K562 (cell line): ENCODE measurements around the gene RND1. TPM values are rescaled to one million over a fixed set of nuclear protein-coding genes. Genes with fewer than 3 reads are reported as not detected.

Experiments
- ATF3 ChIP-seq, 2 experiments: fragments of 450-650 bp in 1 of 2; sonication (generic) in 1 of 2; formaldehyde crosslinking in 1 of 2; IDR thresholded peaks in 1 of 2; conservative IDR thresholded peaks in 1 of 2; 2 replicates each; pipeline versions ENCODE4 v1.6.1 to v1.8.1; 2016 to 2023; ENCODE audit warnings: mild to moderate bottlenecking in 2 of 2, moderate library complexity in 2 of 2, inconsistent platforms in 1 of 2, missing genetic modification reagents in 1 of 2
- CREB3L1 ChIP-seq: fragments of 450-650 bp; IDR thresholded peaks from 2 replicates; pipeline ENCODE4 v1.6.1; 2014; ENCODE audit warnings: low read depth, mild to moderate bottlenecking, moderate library complexity, borderline replicate concordance
- CTBP1 ChIP-seq: fragments of 450-650 bp; IDR thresholded peaks from 2 replicates; pipeline ENCODE4 v1.6.1; 2016; ENCODE audit warnings: borderline replicate concordance
- E4F1 ChIP-seq: fragments of 250-450 bp; sonication (Bioruptor Pico); IDR thresholded peaks from 2 replicates; pipeline ENCODE4 v1.5.0; 2021; ENCODE audit warnings: mild to moderate bottlenecking, borderline replicate concordance
- JUND ChIP-seq, 2 experiments: IDR thresholded peaks; 2 replicates in 1 of 2; 3 replicates in 1 of 2; pipeline ENCODE4 v1.6.1; 2011; ENCODE audit warnings: borderline replicate concordance in 2 of 2, low read depth in 2 of 2, low read length in 2 of 2, improper control_type of control experiment in 1 of 2, missing biosample characterization in 1 of 2, missing genetic modification characterization in 1 of 2, missing genetic modification reagents in 1 of 2
- MAFK ChIP-seq: IDR thresholded peaks from 2 replicates; pipeline ENCODE4 v1.6.1; 2011; ENCODE audit warnings: low read length, improper control_type of control experiment
- PHB ChIP-seq: fragments of 250-450 bp; sonication (Bioruptor Pico); IDR thresholded peaks from 2 replicates; pipeline ENCODE4 v1.5.0; 2021
- RCOR1 ChIP-seq, 2 experiments: IDR thresholded peaks; 2 replicates each; pipeline ENCODE4 v1.6.1; 2012; ENCODE audit warnings: low read depth in 2 of 2, low read length in 2 of 2, borderline replicate concordance in 1 of 2, improper control_type of control experiment in 1 of 2
- SIN3A ChIP-seq, 2 experiments: fragments of 150-350 bp in 1 of 2; IDR thresholded peaks; 2 replicates each; pipeline ENCODE4 v1.6.1; 2011 to 2016; ENCODE audit warnings: borderline replicate concordance in 2 of 2, low read depth in 2 of 2, low read length in 2 of 2, mild to moderate bottlenecking in 2 of 2, moderate library complexity in 2 of 2; ENCODE audit not compliant: control insufficient read depth in 1 of 2
- TBP ChIP-seq: optimal IDR thresholded peaks from 2 replicates; pipeline ENCODE3; 2011; ENCODE audit warnings: low read depth, low read length, improper control_type of control experiment
- THAP7 ChIP-seq: fragments of 250-450 bp; sonication (Bioruptor Pico); IDR thresholded peaks from 2 replicates; pipeline ENCODE4 v1.5.0; 2021
- ZBTB11 ChIP-seq, 3 experiments: fragments of 200-800 bp in 1 of 3; fragments of 250-450 bp in 1 of 3; fragments of 450-650 bp in 1 of 3; sonication (Bioruptor Pico) in 1 of 3; sonication (Bioruptor generic) in 1 of 3; formaldehyde crosslinking in 1 of 3; IDR thresholded peaks; 2 replicates each; pipeline versions ENCODE4 v1.6.1 to v1.8.0; 2016 to 2022; ENCODE audit warnings: mild to moderate bottlenecking in 2 of 3, missing genetic modification characterization in 2 of 3, missing compliant biosample characterization in 1 of 3, moderate library complexity in 1 of 3
- ZNF143 ChIP-seq: sonication (generic); formaldehyde crosslinking; IDR thresholded peaks from 2 replicates; pipeline ENCODE4 v1.9.0; 2022; ENCODE audit warnings: mild to moderate bottlenecking, missing genetic modification reagents
- ZSCAN29 ChIP-seq: fragments of 450-650 bp; IDR thresholded peaks from 2 replicates; pipeline ENCODE4 v1.6.1; 2017
- polyA plus RNA-seq, 8 experiments: library from polyadenylated mRNA; depleted of rRNA in 4 of 8; stranded (reverse) in 5 of 8; unstranded in 3 of 8; fragments of >200 nt; fragmentation: Nextera tagmentation in 2 of 8; fragmentation: Illumina TruSeq in 1 of 8; extraction: Ambion mirVana in 2 of 8; extraction: Trizol in 1 of 8; gene quantifications; 2 replicates each; pipeline versions ENCODE4 v1.2.1 to v1.2.3, GENCODE V29; 2011 to 2014; ENCODE audit warnings: inconsistent platforms in 1 of 8, missing spikeins in 1 of 8
- total RNA-seq, 7 experiments: library from RNA; depleted of rRNA in 6 of 7; stranded (reverse); fragments of >200 nt in 6 of 7; fragmentation: Illumina TruSeq in 2 of 7; extraction: Trizol in 2 of 7; gene quantifications; 2 replicates each; pipeline versions ENCODE4 v1.2.1 to v1.2.3, GENCODE V29; 2011 to 2021; ENCODE audit warnings: low replicate concordance in 1 of 7

The RND1 gene
- total and polyA plus RNA-seq, 9 of the 15 experiments (the other 6 are each of a cell fraction or from before 2014, with no cell fraction given): 0.18 to 0.78 (median 0.58) TPM; not detected in 2

- TF ChIP-seq ZBTB11 (CRISPR knock-in tag; IDR thresholded peaks at IDR 0.05): no peak
- no peak for TF ChIP-seq E4F1 (CRISPR knock-in tag)
- peak; percentile 62; the same call in 1 of the 2 replicates for TF ChIP-seq MAFK
- TF ChIP-seq ATF3 (IDR thresholded peaks at IDR 0.05): peak; percentile 72
- no peak for TF ChIP-seq ATF3 (CRISPR knock-in tag; conservative IDR thresholded peaks at IDR 0.05)
- peak; percentile 41; the same call in 1 of the 2 replicates for TF ChIP-seq JUND (IDR thresholded peaks at IDR 0.05; ENCODE audit: borderline replicate concordance, low read depth, low read length)
- no peak for TF ChIP-seq JUND (tag; IDR thresholded peaks at IDR 0.05; ENCODE audit: borderline replicate concordance, low read depth, low read length)
- peak; percentile 62; the same call in 1 of the 2 replicates for TF ChIP-seq PHB (CRISPR knock-in tag)
- no peak for TF ChIP-seq ZSCAN29
- no peak for TF ChIP-seq ZNF143 (CRISPR knock-in tag)
- peak; percentile 49 for TF ChIP-seq CTBP1
- 0 out of 4 replicates have a peak, but pooled peaks of 1 of the 2 experiments have one; percentile 54 for TF ChIP-seq SIN3A (IDR thresholded peaks at IDR 0.05; ENCODE audit: borderline replicate concordance in 2 of 2, control insufficient read depth in 1 of 2, low read depth in 2 of 2, low read length in 2 of 2)
- peak in 1 of 2 experiments; percentile 53; a peak in 1 of 4 replicates for TF ChIP-seq RCOR1 (IDR thresholded peaks at IDR 0.05; ENCODE audit: borderline replicate concordance in 1 of 2, low read depth in 2 of 2, low read length in 2 of 2)
- TF ChIP-seq TBP: peak; percentile 94
- peak; percentile 37; the same call in 1 of the 2 replicates for TF ChIP-seq THAP7
- no peak for TF ChIP-seq CREB3L1
Observed at GRCh38 chr12:48865281-48866051, at the start of gene RND1 (continued).
